ENCODE measurements around the gene NFYA. TPM values are rescaled to one million over a fixed set of nuclear protein-coding genes. Genes with fewer than 3 reads are reported as not detected.

Gene NFYA
- total and polyA plus RNA-seq, 2 of the 4 experiments (the other 2 are of a cell fraction): 10.9 to 28.5 TPM

GRCh38 chr6:41135062-41135832, 62.5 kb downstream of the NFYA start:
- Histone ChIP-seq H3K27ac (ENCODE audit: insufficient read depth, low read length) (no peak overlapping the region), H2AFZ (replicated peaks; ENCODE audit: low read length, poor library complexity) (no peak overlapping the region), H3K36me3 (ENCODE audit: control insufficient read depth, insufficient read depth, low read length) (no peaks in the 10 kb centered on the region), H3K9me3 (ENCODE audit: control insufficient read depth, insufficient read depth, low read length) (no peaks in the 10 kb centered on the region), H2BK15ac (ENCODE audit: low read depth, low read length) (no peak overlapping the region), H3K4me1 (ENCODE audit: control insufficient read depth, insufficient read depth, low read length) (no peaks in the 10 kb centered on the region), H3K79me1 (ENCODE audit: low read depth in 1 of 2, low read length in 2 of 2) (no peaks in the 10 kb centered on the region), H3K4me3 (ENCODE audit: insufficient read depth, low read depth, low read length) (no peak overlapping the region), H2AK9ac (replicated peaks; ENCODE audit: low read depth, low read length, poor library complexity) (no peak overlapping the region), H4K20me1 (ENCODE audit: insufficient read depth, low read length) (no peaks in the 10 kb centered on the region), H4K91ac (ENCODE audit: insufficient read depth, low read depth, low read length) (no peak overlapping the region), H2AK5ac (ENCODE audit: low read depth, low read length) (no peak overlapping the region), H3K4ac (ENCODE audit: low read depth, low read length) (no peak overlapping the region), H3K18ac (ENCODE audit: low read depth, low read length) (no peak overlapping the region), H3K9me1 (ENCODE audit: insufficient read depth, low read length) (no peaks in the 10 kb centered on the region), H3K56ac (ENCODE audit: extremely low read depth, insufficient read depth, low read length) (no peak overlapping the region), H2BK5ac (ENCODE audit: low read depth, low read length, poor library complexity, severe bottlenecking) (no peak overlapping the region), H3K14ac (replicated peaks; ENCODE audit: low read depth, low read length) (no peak overlapping the region), H3K4me2 (ENCODE audit: low read depth, low read length) (no peak overlapping the region), H3K27me3 (ENCODE audit: control insufficient read depth, insufficient read depth, low read length) (no peaks in the 10 kb centered on the region), H2BK120ac (ENCODE audit: low read depth, low read length) (no peak overlapping the region), H4K8ac (ENCODE audit: low read depth in 2 of 2, low read length in 2 of 2) (no peak overlapping the region), H3K23ac (ENCODE audit: low read depth, low read length) (no peak overlapping the region), H4K5ac (ENCODE audit: low read depth, low read length) (no peak overlapping the region), H3K9ac (ENCODE audit: low read depth, low read length) (no peak overlapping the region), H2BK20ac (ENCODE audit: low read depth, low read length) (no peak overlapping the region)
- POLR2A ChIA-PET (ENCODE audit: unreplicated experiment): no interaction called here
- intact Hi-C loops (cut with micrococcal nuclease) (no loop called here), dilution Hi-C loops (cut with HindIII; ENCODE audit: low sequenced_read_pairs, unreplicated experiment) (no loop called here), in situ Hi-C loops (cut with MboI; ENCODE audit: low sequenced_read_pairs) (no loop called here)
- DNase-seq (no peak), ATAC-seq (ENCODE audit: low read depth) (no peak)
- BruUV-seq (replicated peaks): no TSS peak
- no CpG with 5 or more reads among the region's 3 CpGs for WGBS, 2 experiments (ENCODE audit: extremely low coverage in 2 of 2, insufficient read length in 1 of 2)
- CTCF ChIA-PET: no interaction called here
- TF ChIP-seq RAD21 (IDR thresholded peaks at IDR 0.05; ENCODE audit: low read length) (no peak), POLR2A (IDR thresholded peaks at IDR 0.05; ENCODE audit: low read depth, low read length) (no peak), BHLHE40 (IDR thresholded peaks at IDR 0.05; ENCODE audit: low read depth, low read length) (no peak), MAFK (IDR thresholded peaks at IDR 0.05; ENCODE audit: low read depth, low read length) (peak; percentile 89), CHD1 (IDR thresholded peaks at IDR 0.05; ENCODE audit: low read depth, low read length) (no peak)

Measured in IMR-90 (cell line).